ENCODE data around the gene GLRX2. TPM values are rescaled to one million over a fixed set of nuclear protein-coding genes. Genes with fewer than 3 reads are reported as not detected.

The GLRX2 gene
- total RNA-seq, 1 experiment from 2014 or later, result 30.6 TPM

DNA sequence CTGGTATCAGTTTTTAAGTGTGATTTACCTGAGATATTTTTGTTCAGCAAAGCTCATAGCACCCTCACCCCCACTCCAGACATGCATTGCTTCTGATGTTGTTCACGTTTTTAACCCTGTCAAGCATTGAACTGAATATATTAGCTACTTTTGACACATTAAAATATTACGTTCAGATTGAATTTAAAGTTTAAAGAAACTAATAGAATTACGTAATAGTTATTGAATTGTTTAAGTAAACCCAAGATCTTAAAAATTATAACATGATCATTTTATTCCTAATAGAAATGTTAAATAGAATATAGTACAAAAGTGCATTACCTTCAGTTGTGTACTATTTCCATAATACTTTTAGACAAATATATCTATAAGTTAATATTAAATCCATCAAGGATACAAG is 18.9 kb downstream of the GLRX2 start:
- Histone ChIP-seq H3K36me3 (ENCODE audit: control insufficient read depth in 1 of 2, insufficient read depth in 2 of 2, low read length in 2 of 2) (peaks cover 27 to 36% of the 10 kb centered on the region in 2 experiments), H3K79me2 (ENCODE audit: insufficient read depth, low read length) (no peaks in the 10 kb centered on the region), H3K27me3 (ENCODE audit: insufficient read depth, low read length) (no peaks in the 10 kb centered on the region), H3K9me2 (ENCODE audit: insufficient read depth) (no peaks in the 10 kb centered on the region), H4K20me1 (ENCODE audit: insufficient read depth) (no peaks in the 10 kb centered on the region), H3K4me2 (ENCODE audit: low read length) (no peak overlapping the region), H3K27ac (ENCODE audit: low read depth, low read length) (no peak overlapping the region), H3K4me1 (ENCODE audit: control insufficient read depth in 1 of 2, insufficient read depth in 2 of 2, low read length in 2 of 2) (no peaks in the 10 kb centered on the region), H3K9ac (ENCODE audit: low read length) (no peak overlapping the region), H3K4me3 (replicated peaks in 1 of 2; ENCODE audit: low read depth in 1 of 2, low read length in 2 of 2) (no peak overlapping the region), H3K9me3 (ENCODE audit: control insufficient read depth in 1 of 2, insufficient read depth in 1 of 2, low read depth in 1 of 2, low read length in 2 of 2) (no peaks in the 10 kb centered on the region), H2AFZ (ENCODE audit: low read depth, low read length, poor library complexity, severe bottlenecking) (no peak overlapping the region)
- TF ChIP-seq ZFX (IDR thresholded peaks at IDR 0.05) (no peak), EGR1 (IDR thresholded peaks at IDR 0.05; ENCODE audit: low read depth) (no peak), FOSL1 (IDR thresholded peaks at IDR 0.05; ENCODE audit: low read depth) (no peak), TCF7L2 (IDR thresholded peaks at IDR 0.05; ENCODE audit: borderline replicate concordance, extremely low read depth, insufficient read depth, insufficient read length) (no peak), SP1 (IDR thresholded peaks at IDR 0.05; ENCODE audit: low read depth) (no peak), EZH2 (IDR thresholded peaks at IDR 0.05) (no peak), YY1 (IDR thresholded peaks at IDR 0.05; ENCODE audit: extremely low read depth, insufficient replicate concordance, low read depth, low read length) (no peak), RAD21 (IDR thresholded peaks at IDR 0.05; ENCODE audit: low read depth) (no peak), ZNF274 (IDR thresholded peaks at IDR 0.05; ENCODE audit: low read depth, low read length) (no peak), POLR2A (IDR thresholded peaks at IDR 0.05; ENCODE audit: borderline replicate concordance, extremely low read depth, insufficient read depth, insufficient read length) (no peak), SIN3A (IDR thresholded peaks at IDR 0.05; ENCODE audit: low read depth) (no peak), ELF1 (IDR thresholded peaks at IDR 0.05; ENCODE audit: borderline replicate concordance, low read depth) (no peak), SRF (IDR thresholded peaks at IDR 0.05; ENCODE audit: low read depth) (no peak), CBX3 (IDR thresholded peaks at IDR 0.05; ENCODE audit: low read depth) (no peak), EZH2phosphoT487 (IDR thresholded peaks at IDR 0.05; ENCODE audit: borderline replicate concordance) (no peak), JUND (IDR thresholded peaks at IDR 0.05) (no peak)
- TF ChIP-seq, protein P1, sequence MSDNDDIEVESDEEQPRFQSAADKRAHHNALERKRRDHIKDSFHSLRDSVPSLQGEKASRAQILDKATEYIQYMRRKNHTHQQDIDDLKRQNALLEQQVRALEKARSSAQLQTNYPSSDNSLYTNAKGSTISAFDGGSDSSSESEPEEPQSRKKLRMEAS (IDR thresholded peaks at IDR 0.05), result no peak
- TF ChIP-seq, protein P2, sequence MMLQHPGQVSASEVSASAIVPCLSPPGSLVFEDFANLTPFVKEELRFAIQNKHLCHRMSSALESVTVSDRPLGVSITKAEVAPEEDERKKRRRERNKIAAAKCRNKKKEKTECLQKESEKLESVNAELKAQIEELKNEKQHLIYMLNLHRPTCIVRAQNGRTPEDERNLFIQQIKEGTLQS (IDR thresholded peaks at IDR 0.05), result no peak
- TF ChIP-seq, protein P3, sequence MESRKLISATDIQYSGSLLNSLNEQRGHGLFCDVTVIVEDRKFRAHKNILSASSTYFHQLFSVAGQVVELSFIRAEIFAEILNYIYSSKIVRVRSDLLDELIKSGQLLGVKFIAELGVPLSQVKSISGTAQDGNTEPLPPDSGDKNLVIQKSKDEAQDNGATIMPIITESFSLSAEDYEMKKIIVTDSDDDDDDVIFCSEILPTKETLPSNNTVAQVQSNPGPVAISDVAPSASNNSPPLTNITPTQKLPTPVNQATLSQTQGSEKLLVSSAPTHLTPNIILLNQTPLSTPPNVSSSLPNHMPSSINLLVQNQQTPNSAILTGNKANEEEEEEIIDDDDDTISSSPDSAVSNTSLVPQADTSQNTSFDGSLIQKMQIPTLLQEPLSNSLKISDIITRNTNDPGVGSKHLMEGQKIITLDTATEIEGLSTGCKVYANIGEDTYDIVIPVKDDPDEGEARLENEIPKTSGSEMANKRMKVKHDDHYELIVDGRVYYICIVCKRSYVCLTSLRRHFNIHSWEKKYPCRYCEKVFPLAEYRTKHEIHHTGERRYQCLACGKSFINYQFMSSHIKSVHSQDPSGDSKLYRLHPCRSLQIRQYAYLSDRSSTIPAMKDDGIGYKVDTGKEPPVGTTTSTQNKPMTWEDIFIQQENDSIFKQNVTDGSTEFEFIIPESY (IDR thresholded peaks at IDR 0.05; ENCODE audit: extremely low read depth, insufficient replicate concordance, low read length), result no peak
- TF ChIP-seq, protein P4, sequence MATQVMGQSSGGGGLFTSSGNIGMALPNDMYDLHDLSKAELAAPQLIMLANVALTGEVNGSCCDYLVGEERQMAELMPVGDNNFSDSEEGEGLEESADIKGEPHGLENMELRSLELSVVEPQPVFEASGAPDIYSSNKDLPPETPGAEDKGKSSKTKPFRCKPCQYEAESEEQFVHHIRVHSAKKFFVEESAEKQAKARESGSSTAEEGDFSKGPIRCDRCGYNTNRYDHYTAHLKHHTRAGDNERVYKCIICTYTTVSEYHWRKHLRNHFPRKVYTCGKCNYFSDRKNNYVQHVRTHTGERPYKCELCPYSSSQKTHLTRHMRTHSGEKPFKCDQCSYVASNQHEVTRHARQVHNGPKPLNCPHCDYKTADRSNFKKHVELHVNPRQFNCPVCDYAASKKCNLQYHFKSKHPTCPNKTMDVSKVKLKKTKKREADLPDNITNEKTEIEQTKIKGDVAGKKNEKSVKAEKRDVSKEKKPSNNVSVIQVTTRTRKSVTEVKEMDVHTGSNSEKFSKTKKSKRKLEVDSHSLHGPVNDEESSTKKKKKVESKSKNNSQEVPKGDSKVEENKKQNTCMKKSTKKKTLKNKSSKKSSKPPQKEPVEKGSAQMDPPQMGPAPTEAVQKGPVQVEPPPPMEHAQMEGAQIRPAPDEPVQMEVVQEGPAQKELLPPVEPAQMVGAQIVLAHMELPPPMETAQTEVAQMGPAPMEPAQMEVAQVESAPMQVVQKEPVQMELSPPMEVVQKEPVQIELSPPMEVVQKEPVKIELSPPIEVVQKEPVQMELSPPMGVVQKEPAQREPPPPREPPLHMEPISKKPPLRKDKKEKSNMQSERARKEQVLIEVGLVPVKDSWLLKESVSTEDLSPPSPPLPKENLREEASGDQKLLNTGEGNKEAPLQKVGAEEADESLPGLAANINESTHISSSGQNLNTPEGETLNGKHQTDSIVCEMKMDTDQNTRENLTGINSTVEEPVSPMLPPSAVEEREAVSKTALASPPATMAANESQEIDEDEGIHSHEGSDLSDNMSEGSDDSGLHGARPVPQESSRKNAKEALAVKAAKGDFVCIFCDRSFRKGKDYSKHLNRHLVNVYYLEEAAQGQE (IDR thresholded peaks at IDR 0.05; ENCODE audit: low read depth), result no peak
- intact Hi-C loops (cut with micrococcal nuclease), result no loop called here
- ChIA-PET RAD21 (ENCODE audit: low non-redundant PET in 1 of 2, low total read pairs in 2 of 2, uncharacterized antibody in 2 of 2, unreplicated experiment in 2 of 2) (no interaction called here), CTCF (interaction anchor here (1.4 kb wide), 1 partner anchor 17 kb away, joined by 3 read pairs; no protein-coding TSS in a partner anchor), POLR2A (no interaction called here)
- BruUV-seq (replicated peaks), result no TSS peak
- DNase-seq (ENCODE audit: low read depth, low spot score), result no peak
- no peak for ATAC-seq

Measured in HCT116 (cell line).